Measurements from ENCODE around the gene F2.

GRCh38 chr11:46674463-46675287 lies 44.3 kb upstream of the F2 start:
- no peak for TF ChIP-seq EZH2 (IDR thresholded peaks at IDR 0.05; ENCODE audit: insufficient read depth, poor library complexity, severe bottlenecking)
- TF ChIP-seq EZH2phosphoT487 (IDR thresholded peaks at IDR 0.05; ENCODE audit: insufficient read depth, low read depth) = no peak
